ENCODE measurements around the gene USP33. TPM values are rescaled to one million over a fixed set of nuclear protein-coding genes. Genes with fewer than 3 reads are reported as not detected.
"Not testable (repeated sequence)": the region's sequence is repeated elsewhere in the genome, so short reads cannot be mapped to it uniquely, and the experiment has no call there.

Gene USP33
- total RNA-seq, 4 donors from 2014 or later, result 20.2 to 61.6 (median 34.3) TPM

- Histone ChIP-seq H3K36me3 (peaks cover 0 to 53% (median 0%) of the 10 kb centered on the region in 3 donors), H3K4me3 (no peak overlapping the region), H3K9me3 (no peaks in the 10 kb centered on the region), H3K4me1 (no peaks in the 10 kb centered on the region), H3K27me3 (no peaks in the 10 kb centered on the region), H3K27ac (no peak overlapping the region)
- no peak for TF ChIP-seq CTCF (IDR thresholded peaks at IDR 0.05)
- no peak for TF ChIP-seq POLR2A (IDR thresholded peaks at IDR 0.05)
- no peak for DNase-seq
- intact Hi-C loops (cut with DNase I), result no loop called here
- 94 to 100% methylated on average over 2 to 3 of the region's 3 CpGs for WGBS, 2 donors
These were observed 34.9 kb upstream of the USP33 start for GRCh38 chr1:77794550-77794949.

DNA sequence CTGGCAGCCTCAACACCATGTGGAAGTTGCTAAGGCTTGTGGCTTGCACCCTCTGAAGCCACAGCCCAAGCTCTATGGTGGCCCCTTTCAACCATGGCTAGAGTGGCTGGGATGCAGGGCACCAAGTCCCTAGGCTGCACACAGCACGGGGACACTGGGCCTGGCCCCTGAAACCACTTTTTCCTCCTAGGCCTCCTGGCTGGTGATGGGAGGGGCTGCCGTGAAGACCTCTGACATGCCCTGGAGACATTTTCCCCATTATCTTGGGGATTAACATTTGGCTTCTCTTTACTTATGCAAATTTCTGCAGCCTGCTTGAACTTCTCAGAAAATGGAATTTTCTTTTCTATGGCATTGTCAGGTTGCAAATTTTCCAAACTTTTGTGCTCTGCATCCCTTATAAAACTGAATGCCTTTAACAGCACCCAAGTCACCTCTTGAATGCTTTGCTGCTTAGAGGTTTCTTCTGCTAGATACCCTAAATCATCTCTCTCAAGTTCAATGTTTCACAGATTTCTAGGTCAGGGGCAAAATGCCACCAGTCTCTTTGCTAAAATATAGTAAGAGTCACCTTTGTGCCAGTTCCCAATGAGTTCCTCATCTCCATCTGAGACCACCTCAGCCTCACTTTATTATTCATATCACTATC lies 26.6 kb upstream of the USP33 start:
- H3K27ac ChIP-seq; DNase-seq; H3K4me3 ChIP-seq; intact Hi-C loops (cut with DNase I); H3K27me3 ChIP-seq: not testable (repeated sequence)
- WGBS, 2 donors, result 75 to 85% methylated on average over 1 to 2 of the region's 2 CpGs
- peaks cover 0 to 13% (median 0%) of the 10 kb centered on the region in 3 donors for H3K9me3 ChIP-seq
- peaks cover 0 to 13% (median under 1%) of the 10 kb centered on the region in 3 donors for H3K4me1 ChIP-seq
- peaks cover 0 to 80% (median 8%) of the 10 kb centered on the region in 3 donors for H3K36me3 ChIP-seq

GRCh38 chr1:77783141-77783540 lies 23.5 kb upstream of the USP33 start:
- intact Hi-C loops (cut with DNase I), result no loop called here
- WGBS, 2 donors, result 85 to 94% methylated on average over 2 of the region's 2 CpGs
- no peak for DNase-seq

DNA sequence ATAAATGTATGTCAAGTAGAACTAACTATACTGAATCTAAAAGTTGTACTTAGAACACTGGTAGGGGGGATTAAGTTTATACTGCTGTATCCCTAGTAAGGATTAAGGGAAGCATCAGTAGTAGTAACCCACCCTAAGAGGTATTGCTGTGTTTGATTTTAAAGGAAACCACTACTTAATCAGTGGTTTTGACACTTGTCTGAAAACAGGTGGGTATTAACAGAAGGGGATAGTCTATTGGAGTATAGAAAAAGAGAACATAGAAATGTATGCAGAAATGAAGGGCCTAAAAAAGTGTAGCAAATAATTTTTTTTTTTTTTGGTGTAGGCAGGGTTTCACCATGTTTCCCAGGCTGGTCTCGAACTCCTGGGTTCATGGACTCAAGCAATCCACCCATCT lies 22.0 kb upstream of the USP33 start:
- no peaks in the 10 kb centered on the region for H3K27me3 ChIP-seq
- WGBS, 2 donors, result 88 to 93% methylated on average over 1 of the region's 1 CpG
- no peak for TF ChIP-seq POLR2A (IDR thresholded peaks at IDR 0.05)
- no peak for TF ChIP-seq CTCF (IDR thresholded peaks at IDR 0.05)
- H3K27ac ChIP-seq, result no peak overlapping the region
- peaks cover 0 to 33% (median 5%) of the 10 kb centered on the region in 3 donors for H3K4me1 ChIP-seq
- peaks cover 0 to 10% (median 0%) of the 10 kb centered on the region in 3 donors for H3K9me3 ChIP-seq
- H3K4me3 ChIP-seq, result no peak overlapping the region
- no peak for DNase-seq
- peaks cover 0 to 37% (median 8%) of the 10 kb centered on the region in 3 donors for H3K36me3 ChIP-seq
- intact Hi-C loops (cut with DNase I), result no loop called here

More at GRCh38 chr1:77783141-77783540, 23.5 kb upstream of the USP33 start:
- TF ChIP-seq CTCF (IDR thresholded peaks at IDR 0.05), result no peak
- no peak for TF ChIP-seq POLR2A (IDR thresholded peaks at IDR 0.05)
- Histone ChIP-seq H3K27ac (no peak overlapping the region), H3K9me3 (peaks cover 0 to 13% (median 0%) of the 10 kb centered on the region in 3 donors), H3K36me3 (peaks cover 0 to 52% (median 8%) of the 10 kb centered on the region in 3 donors), H3K4me1 (peaks cover 0 to 33% (median 5%) of the 10 kb centered on the region in 3 donors), H3K4me3 (no peak overlapping the region), H3K27me3 (no peaks in the 10 kb centered on the region)

GRCh38 chr1:77779529-77780281 lies 20.1 kb upstream of the USP33 start, which contains the start of gene MIGA1:
Gene MIGA1 (plus strand): TSS chr1:77779649. CDS start chr1:77783253, 3,604 bp downstream.
- Histone ChIP-seq H3K27ac (peak within 1 kb of the TSS; percentile 77 to 82 (median 80)), H3K4me1 (peaks cover 0 to 33% (median 5%) of the 10 kb centered on the region in 3 donors), H3K36me3 (peaks cover 0 to 17% (median 8%) of the 10 kb centered on the region in 3 donors), H3K27me3 (no peaks in the 10 kb centered on the region), H3K4me3 (peak within 1 kb of the TSS; percentile 75 to 88 (median 81)), H3K9me3 (no peaks in the 10 kb centered on the region)
- WGBS, 2 donors, result 1 to 2% methylated on average over 17 to 21 of the region's 40 CpGs
- DNase-seq, result peak; percentile 35
- peak in 1 of 4 donors; percentile 20 for TF ChIP-seq POLR2A (IDR thresholded peaks at IDR 0.05)
- peak in 1 of 6 experiments; percentile 7 for TF ChIP-seq CTCF (IDR thresholded peaks at IDR 0.05)
- intact Hi-C loops (cut with DNase I), result no loop called here

All from esophagus squamous epithelium (tissue), 5 donors.